NCI-H2196 treated with DMSO at 0.1 percent for 48 hours (cell line): ENCODE data around the gene SLC16A11.

Experiments used
- DNase-seq: peaks from one replicate; lab custom pipeline; 2025; ENCODE audit not compliant: unreplicated experiment; lab: John Stamatoyannopoulos, UW

Gene SLC16A11

DNA sequence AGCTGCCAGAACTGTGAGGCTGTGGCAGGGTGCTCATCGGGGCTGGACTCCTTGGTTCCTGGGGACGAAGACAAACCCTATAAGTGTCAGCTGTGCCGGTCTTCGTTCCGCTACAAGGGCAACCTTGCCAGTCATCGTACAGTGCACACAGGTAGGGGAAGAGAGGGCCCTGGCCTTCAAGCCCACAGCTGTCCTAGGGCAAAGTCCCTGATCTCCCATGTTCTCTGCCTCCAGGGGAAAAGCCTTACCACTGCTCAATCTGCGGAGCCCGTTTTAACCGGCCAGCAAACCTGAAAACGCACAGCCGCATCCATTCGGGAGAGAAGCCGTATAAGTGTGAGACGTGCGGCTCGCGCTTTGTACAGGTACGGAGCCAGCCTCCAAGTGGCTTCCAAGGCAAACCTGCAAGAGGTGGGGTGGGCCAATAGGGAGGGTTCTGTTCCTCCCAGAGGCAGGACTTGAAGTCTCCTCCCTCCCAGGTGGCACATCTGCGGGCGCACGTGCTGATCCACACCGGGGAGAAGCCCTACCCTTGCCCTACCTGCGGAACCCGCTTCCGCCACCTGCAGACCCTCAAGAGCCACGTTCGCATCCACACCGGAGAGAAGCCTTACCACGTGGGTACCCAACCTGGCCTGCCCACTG is 17.3 kb downstream of the SLC16A11 start:
- no peak for DNase-seq

- no peak for DNase-seq
Measured at GRCh38 chr17:7025245-7025644, 18.6 kb downstream of the SLC16A11 start.

DNA sequence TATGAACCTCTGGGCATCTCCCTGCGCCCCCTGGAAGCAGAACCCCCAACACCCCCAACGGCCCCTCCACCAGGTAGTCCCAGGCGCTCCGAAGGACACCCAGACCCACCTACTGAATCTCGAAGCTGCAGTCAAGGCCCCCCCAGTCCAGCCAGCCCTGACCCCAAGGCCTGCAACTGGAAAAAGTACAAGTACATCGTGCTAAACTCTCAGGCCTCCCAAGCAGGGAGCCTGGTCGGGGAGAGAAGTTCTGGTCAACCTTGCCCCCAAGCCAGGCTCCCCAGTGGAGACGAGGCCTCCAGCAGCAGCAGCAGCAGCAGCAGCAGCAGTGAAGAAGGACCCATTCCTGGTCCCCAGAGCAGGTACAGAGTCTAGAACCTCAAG is 19.5 kb downstream of the SLC16A11 start:
- DNase-seq: no peak

GRCh38 chr17:7023576-7024401 is 20.1 kb downstream of the SLC16A11 start:
- no peak for DNase-seq

GRCh38 chr17:7022781-7023571 is 20.9 kb downstream of the SLC16A11 start, which contains the start of gene BCL6B:
Gene BCL6B (plus strand): TSS chr17:7023050. CDS start chr17:7023672, 622 bp downstream.
- no peak for DNase-seq

DNA sequence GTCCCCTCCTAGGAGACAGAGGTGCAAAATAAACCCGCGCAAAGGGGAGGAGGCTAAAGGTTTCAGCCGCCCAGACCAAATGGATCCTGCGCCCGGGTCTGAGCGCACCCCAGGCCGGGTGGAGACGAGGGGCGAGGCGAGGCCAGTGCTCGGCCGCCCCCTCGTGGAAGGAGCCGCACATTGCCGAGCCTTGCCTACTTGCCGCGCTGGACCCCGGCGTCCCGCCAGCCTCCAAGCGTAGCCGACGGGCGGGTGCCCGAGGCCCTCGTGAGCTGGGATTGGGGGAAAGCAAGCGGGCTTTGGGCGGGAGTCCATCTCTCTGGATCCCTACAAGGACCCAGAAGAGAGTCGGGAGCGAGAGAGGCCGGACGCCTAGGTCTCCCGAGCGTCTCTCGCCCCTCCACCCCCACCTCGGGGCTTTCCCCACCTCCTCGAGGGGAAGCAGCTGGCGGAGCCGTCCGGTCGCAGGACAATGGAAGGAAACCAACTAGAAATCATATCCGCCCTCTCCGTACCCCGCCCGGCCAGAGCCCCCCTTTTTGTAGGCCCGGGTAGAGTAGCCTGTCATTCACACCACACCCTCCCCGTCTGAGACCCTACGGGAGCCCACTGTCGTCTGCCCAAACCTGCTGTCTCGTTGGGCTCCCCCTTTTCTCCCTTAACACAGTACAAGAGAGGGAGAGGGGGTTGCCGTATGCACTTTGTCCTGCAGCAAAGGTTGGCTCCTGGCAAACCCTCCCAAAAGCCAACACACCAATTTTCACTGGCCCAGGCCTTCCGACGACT is 21.7 kb downstream of the SLC16A11 start:
- peak; percentile 42 for DNase-seq

DNA sequence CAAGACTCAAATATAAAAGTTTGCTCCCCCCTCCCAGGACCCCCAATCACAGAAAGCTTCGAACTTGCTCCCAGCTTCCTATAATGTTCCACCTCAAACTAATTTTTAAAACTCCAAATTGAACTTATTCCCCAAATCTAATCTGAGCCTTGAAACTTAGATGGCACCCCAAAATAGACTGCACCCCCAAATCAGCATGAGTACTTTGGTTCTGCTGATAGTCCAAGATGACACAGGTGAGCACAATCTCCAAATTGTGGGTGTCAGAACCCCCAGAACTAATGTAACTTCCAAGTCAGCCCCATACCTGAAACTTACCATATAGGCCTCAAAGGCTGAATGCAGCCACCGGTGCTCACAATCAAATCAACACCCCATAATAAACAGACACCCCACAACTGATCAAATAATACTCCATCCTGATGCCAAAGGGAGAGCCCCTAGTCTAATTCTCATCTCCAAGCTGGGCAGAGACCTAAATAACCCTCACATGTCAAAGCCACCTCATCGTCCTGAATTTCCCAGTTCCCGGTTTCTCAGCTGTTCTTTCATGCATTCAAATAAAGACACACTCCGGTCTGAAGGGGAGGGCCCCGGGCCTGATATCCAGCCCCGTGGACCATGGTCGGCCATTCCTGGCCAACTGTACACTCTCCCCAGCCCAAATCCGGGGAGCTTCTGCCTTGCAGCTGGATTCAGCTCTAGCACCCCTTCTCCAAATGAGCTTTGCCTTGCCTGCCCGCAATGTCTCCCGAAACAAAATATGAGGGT is 22.8 kb downstream of the SLC16A11 start:
- DNase-seq: no peak

DNA sequence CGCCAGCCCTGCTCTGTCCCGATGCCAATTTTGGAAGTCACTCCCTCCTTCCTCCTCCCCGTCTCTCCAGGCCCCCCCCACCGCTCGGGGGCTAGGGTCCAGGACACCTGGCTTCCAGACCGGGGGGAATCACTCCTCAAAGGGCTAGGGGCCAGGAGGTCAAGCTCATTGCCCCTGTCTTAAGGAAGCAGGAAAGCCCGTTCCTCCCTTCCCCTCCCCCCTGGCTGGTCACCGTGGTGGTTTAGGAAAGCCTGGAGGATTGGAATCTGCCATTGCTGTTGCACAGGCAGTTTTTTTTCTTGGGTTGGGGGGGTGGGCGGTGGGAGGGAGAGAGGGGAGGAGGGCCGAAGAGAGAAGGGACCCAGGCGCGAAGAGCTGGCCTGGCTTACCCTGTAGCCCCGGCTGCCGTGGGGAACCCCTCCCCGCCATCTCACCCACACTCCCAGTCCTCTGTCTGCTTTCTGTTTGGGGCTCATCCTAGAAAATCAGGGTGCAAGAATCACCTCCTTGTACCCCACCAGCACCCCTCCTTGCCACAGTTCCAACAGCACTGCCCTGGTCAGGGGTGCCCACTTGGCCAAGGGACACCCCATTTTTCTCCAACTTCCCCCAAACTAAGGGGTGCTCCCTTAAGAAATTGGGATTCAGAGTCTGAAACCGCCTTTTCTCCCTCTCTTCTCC is 23.9 kb downstream of the SLC16A11 start:
- DNase-seq: peak; percentile 23

- no peak for DNase-seq
Measured at GRCh38 chr17:7019367-7019766, 24.5 kb downstream of the SLC16A11 start.

DNA sequence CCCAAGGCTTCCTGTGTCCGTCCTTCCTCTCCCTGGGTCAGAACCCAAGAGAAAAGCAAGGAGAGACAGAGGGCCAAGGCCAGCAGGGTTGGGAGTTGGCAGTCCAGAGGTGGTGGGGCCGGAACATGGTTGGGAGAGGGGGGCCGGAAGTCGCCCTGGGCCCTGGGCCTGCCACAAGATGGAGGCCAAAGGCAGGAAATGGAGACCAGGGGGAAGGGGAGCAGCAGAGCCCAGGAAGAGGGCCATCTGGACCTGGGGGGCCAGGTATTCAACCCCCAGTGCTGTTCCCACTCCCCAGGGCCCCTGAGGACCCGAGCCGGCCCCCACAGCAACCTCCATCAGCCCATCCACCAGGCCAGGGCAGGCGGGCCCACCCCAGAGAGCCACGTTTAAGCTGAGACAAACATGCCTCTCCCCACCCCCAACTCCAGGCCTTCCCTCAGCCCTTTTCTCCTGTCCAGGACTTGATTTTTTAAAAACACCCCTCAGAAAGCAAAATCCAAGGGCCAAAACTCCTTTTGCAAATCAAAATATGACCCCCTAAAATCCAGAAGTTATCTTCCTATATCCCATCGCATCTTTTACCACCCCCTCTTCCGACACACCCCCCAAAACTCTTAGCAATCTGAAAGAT is 25.4 kb downstream of the SLC16A11 start:
- DNase-seq: peak; percentile 19

GRCh38 chr17:7017827-7018200 is 26.1 kb downstream of the SLC16A11 start:
- DNase-seq: no peak

- no peak for DNase-seq
Measured at GRCh38 chr17:7016886-7017826, 26.7 kb downstream of the SLC16A11 start.

GRCh38 chr17:7016418-7016817 is 27.5 kb downstream of the SLC16A11 start:
- DNase-seq: no peak

DNA sequence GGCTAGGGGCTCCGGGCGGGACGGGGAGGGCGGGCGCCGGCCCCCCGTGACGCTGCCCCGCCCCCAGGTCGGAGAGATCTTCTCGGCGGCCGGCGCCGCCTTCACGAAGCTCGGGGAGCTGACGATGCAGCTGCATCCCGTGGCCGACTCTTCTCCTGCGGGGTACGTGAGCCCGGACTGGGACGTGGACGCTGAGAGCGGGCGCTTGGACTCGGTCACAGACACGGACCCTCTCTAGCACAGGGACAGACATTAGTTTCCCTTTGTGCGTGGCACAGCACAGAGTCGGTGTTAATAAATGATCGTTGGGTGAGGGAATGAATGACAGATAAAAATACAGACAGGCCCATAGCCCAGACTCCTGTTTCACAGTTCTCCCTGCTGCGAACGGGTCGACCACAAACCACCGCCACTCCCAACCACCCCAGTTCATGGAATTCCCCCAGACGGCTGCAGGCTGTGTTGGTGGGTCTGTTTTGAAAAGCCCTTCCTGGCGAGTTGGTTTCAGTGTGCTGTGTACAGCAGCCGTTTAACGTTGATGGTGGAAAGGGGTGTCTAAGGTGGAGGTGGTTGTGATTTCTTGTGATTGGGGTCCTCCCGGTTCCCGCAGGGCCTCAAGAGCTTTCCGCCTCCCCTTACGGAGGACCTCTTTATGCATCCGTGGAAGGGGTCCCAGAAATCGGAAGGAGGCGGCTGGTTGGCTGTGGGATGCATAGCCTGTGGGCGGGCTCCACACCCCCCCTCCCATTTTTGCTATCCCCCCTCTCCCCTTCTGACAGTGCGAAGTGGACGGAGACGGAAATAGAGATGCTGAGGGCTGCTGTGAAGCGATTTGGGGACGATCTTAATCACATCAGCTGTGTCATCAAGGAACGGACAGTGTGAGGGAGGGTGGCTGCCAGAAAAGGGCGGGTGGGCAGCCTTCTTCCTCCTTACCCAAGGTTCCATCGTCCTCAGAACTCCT is 28.6 kb downstream of the SLC16A11 start:
- no peak for DNase-seq

DNA sequence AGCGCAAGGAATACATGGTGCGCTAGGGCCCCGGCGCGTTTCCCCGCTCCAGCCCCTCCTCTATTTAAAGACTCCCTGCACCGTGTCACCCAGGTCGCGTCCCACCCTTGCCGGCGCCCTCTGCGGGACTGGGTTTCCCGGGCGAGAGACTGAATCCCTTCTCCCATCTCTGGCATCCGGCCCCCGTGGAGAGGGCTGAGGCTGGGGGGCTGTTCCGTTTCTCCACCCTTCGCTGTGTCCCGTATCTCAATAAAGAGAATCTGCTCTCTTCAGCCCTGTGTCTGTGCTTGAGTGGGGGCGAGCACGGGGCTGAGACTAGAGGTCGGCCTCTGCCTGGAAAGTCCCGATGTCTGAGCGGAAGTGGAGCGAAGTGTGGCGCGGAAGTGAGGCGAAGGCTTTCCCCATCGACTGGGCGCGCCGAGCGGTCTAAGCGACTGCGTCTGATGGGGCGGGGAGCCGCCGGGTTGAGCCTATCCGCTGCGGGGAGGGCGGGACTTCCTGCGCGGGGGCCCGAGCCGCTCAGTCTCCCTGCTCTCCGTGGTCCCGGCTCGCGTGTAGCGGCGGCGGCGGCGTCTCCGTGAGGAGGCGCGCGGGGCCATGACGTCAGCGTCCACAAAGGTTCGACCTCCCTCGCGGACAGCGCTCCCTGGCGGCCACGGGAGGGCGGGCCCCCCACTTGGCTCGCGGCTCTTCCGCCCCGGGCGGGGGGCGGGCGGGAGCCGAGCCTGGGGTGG is 29.5 kb downstream of the SLC16A11 start:
- DNase-seq: peak; percentile 85

- no peak for DNase-seq
Measured at GRCh38 chr17:7011942-7012254, 32.0 kb downstream of the SLC16A11 start.
